GM10248 (cell line): ENCODE data around the gene LMCD1.

ENCODE experiments used
- CTCF ChIA-PET: fragments of 300-600 bp; sonication (Branson Sonifier 250); formaldehyde crosslinking; extraction: SDS; loops from one replicate; lab custom pipeline; 2021; ENCODE audit warnings: antibody characterized with exemption; lab: Yijun Ruan, JAX
- POLR2A ChIA-PET: fragments of 350-650 bp; sonication (Branson Sonifier 250); formaldehyde crosslinking; extraction: SDS; loops from one replicate; lab custom pipeline; 2020; ENCODE audit warnings: antibody characterized with exemption; lab: Yijun Ruan, JAX
- DNase-seq: peaks from one replicate; pipeline ENCODE4 v3.0.0; 2012; ENCODE audit errors: extremely low spot score
- CTCF ChIP-seq: IDR thresholded peaks from 2 replicates; pipeline ENCODE4 v1.5.1; 2012; ENCODE audit warnings: mild to moderate bottlenecking, low read depth; ENCODE audit errors: extremely low read depth, missing control alignments, control extremely low read depth

LMCD1 gene

GRCh38 chr3:8470801-8471200 lies 30.8 kb upstream of the LMCD1 start:
- ChIA-PET POLR2A (no interaction called here), CTCF (no interaction called here)
- TF ChIP-seq CTCF = no peak
- no peak for DNase-seq

- ChIA-PET POLR2A (no interaction called here), CTCF (interaction anchor here (0.8 to 1.9 kb wide), 6 partner anchors 14 to 53 kb away, joined by 3 to 6 read pairs (median 3); no protein-coding TSS in a partner anchor)
- DNase-seq = no peak
- TF ChIP-seq CTCF = no peak
These were observed 29.1 kb upstream of the LMCD1 start for GRCh38 chr3:8472549-8472948.

GRCh38 chr3:8473029-8473428 lies 28.6 kb upstream of the LMCD1 start:
- ChIA-PET POLR2A (no interaction called here), CTCF (interaction anchor here (0.8 to 1.9 kb wide), 5 partner anchors 14 to 28 kb away, joined by 3 to 6 read pairs (median 3); no protein-coding TSS in a partner anchor)
- no peak for DNase-seq
- TF ChIP-seq CTCF = no peak

GRCh38 chr3:8473990-8474389 lies 27.6 kb upstream of the LMCD1 start:
- ChIA-PET CTCF (interaction anchor here (1.5 kb wide), 1 partner anchor 18 kb away, joined by 3 read pairs; no protein-coding TSS in a partner anchor), POLR2A (no interaction called here)
- no peak for DNase-seq
- TF ChIP-seq CTCF = no peak

GRCh38 chr3:8474991-8475390 lies 26.6 kb upstream of the LMCD1 start:
- TF ChIP-seq CTCF = no peak
- CTCF ChIA-PET = interaction anchor here (1.6 kb wide), 1 partner anchor 9 kb away, joined by 4 read pairs; no protein-coding TSS in a partner anchor
- POLR2A ChIA-PET = no interaction called here
- DNase-seq = no peak

- TF ChIP-seq CTCF = no peak
- ChIA-PET CTCF (no interaction called here), POLR2A (no interaction called here)
These were observed 20.9 kb upstream of the LMCD1 start for GRCh38 chr3:8480699-8481098.

GRCh38 chr3:8481380-8481779 lies 20.2 kb upstream of the LMCD1 start:
- ChIA-PET CTCF (no interaction called here), POLR2A (no interaction called here)
- no peak for TF ChIP-seq CTCF
- DNase-seq = no peak

More at GRCh38 chr3:8480699-8481098, 20.9 kb upstream of the LMCD1 start:
- DNase-seq = no peak
